Adrenal gland (tissue), 12 donors: ENCODE measurements around the gene FKTN. TPM values are rescaled to one million over a fixed set of nuclear protein-coding genes. Genes with fewer than 3 reads are reported as not detected.

Source experiments
- DNase-seq, 7 donors: peaks; one replicate each; pipeline ENCODE4 v3.0.0-alpha.2; 2019 to 2020
- H3K27ac ChIP-seq, 5 donors: fragments of 200-600 bp; sonication (generic) in 4 of 5; 1 replicate in 3 of 5; 2 replicates in 2 of 5; pipeline versions ENCODE4 v1.5.1 to v1.8.0; 2016 to 2020; ENCODE audit warnings: mild to moderate bottlenecking in 1 of 5
- H3K27me3 ChIP-seq: fragments of 200-600 bp; 2 replicates; pipeline ENCODE4 v1.8.0; 2021
- H3K36me3 ChIP-seq, 2 donors: fragments of 200-600 bp; replicated peaks in 1 of 2; 1 replicate in 1 of 2; 2 replicates in 1 of 2; pipeline versions ENCODE4 v1.5.1 to v1.8.0; 2018 to 2022
- H3K4me1 ChIP-seq, 2 donors: fragments of 200-600 bp; replicated peaks in 1 of 2; 1 replicate in 1 of 2; 2 replicates in 1 of 2; pipeline versions ENCODE4 v1.5.1 to v1.8.0; 2018 to 2021
- H3K4me3 ChIP-seq, 4 donors: fragments of 200-600 bp; sonication (generic) in 3 of 4; one replicate each; pipeline ENCODE4 v1.5.1; 2016 to 2018
- H3K9me3 ChIP-seq, 3 donors: fragments of 200-600 bp; sonication (generic) in 1 of 3; replicated peaks in 1 of 3; 1 replicate in 2 of 3; 2 replicates in 1 of 3; pipeline versions ENCODE4 v1.5.1 to v1.8.0; 2016 to 2021
- CTCF ChIP-seq, 6 experiments: fragments of 450-650 bp in 4 of 6; fragments of 200-600 bp in 2 of 6; sonication (generic) in 1 of 6; IDR thresholded peaks; 1 replicate in 5 of 6; 2 replicates in 1 of 6; pipeline versions ENCODE4 v1.5.1 to v1.8.0; 2016 to 2021; ENCODE audit warnings: antibody characterized with exemption in 6 of 6, mild to moderate bottlenecking in 2 of 6, moderate library complexity in 1 of 6
- POLR2A ChIP-seq, 2 donors: fragments of 450-650 bp; IDR thresholded peaks; one replicate each; pipeline ENCODE4 v1.6.1; 2017; ENCODE audit warnings: antibody characterized with exemption in 2 of 2, mild to moderate bottlenecking in 2 of 2, moderate library complexity in 1 of 2
- WGBS, 4 donors: extraction: QIAGEN DNeasy Blood & Tissue Kit in 2 of 4; methylation state at CpG; one replicate each; pipeline versions ENCODE4 v1.1.5 to v1.1.7; 2013 to 2017; 5-methylcytosine and 5-hydroxymethylcytosine counted together
- intact Hi-C, 2 donors: fragments of 100-400 bp; cut with DNase I; formaldehyde crosslinking; loops; one replicate each; pipeline versions ENCODE4 v1.14.1 to v1.15.0; 2022 to 2023
- polyA plus RNA-seq, 3 donors: library from polyadenylated mRNA; stranded (reverse); fragments of 200-250 nt in 2 of 3; fragments of 350-450 nt in 1 of 3; fragmentation: Illumina TruSeq in 1 of 3; extraction: RNeasy Lipid Tissue Mini Kit (QIAGEN cat#74804) in 1 of 3; gene quantifications; one replicate each; pipeline ENCODE4 v1.2.3, GENCODE V29; 2013 to 2014
- total RNA-seq, 9 donors: library from RNA; depleted of rRNA in 4 of 9; stranded (reverse); fragments of >200 nt in 4 of 9; fragments of 120-200 nt in 1 of 9; fragmentation: NEBNext Ultra II Directional in 1 of 9; extraction: Animal tissue kit (Norgen Biotek cat#: 25700) in 1 of 9; gene quantifications; one replicate each; pipeline versions ENCODE4 v1.1.0 to v1.2.4, GENCODE V29; 2013 to 2023
- donor health status: healthy with polysubstance abuse.
- donor health status: Bipolar disorder and iron deficiency.
- donor health status: DM: yes; HTN: yes; CAD: no.
- donor health status: DM: no; HTN: no; CAD: no.
- donor health status: DM: no; HTN: no; CAD: no.
- donor health status: DM: yes; HTN: yes; CAD: no.

The FKTN gene
- total and polyA plus RNA-seq, 12 donors = 4.1 to 39.1 (median 15.5) TPM

GRCh38 chr9:105658351-105658750 is 100.4 kb downstream of the FKTN start:
- H3K36me3 ChIP-seq = no peaks in the 10 kb centered on the region
- H3K4me1 ChIP-seq = peaks cover 0 to 11% of the 10 kb centered on the region in 2 donors
- TF ChIP-seq CTCF (IDR thresholded peaks at IDR 0.05) = no peak
- TF ChIP-seq POLR2A (IDR thresholded peaks at IDR 0.05) = no peak
- intact Hi-C loops = loop anchor here in 1 of 2 donors (10.0 kb wide), 1 partner anchor 56 kb away; no protein-coding TSS in a partner anchor
- DNase-seq = no peak
- WGBS, 4 donors = 75 to 84% (median 83%) methylated on average over 2 of the region's 2 CpGs
- H3K9me3 ChIP-seq = no peaks in the 10 kb centered on the region
- no peak overlapping the region for H3K27ac ChIP-seq
- no peaks in the 10 kb centered on the region for H3K27me3 ChIP-seq
- no peak overlapping the region for H3K4me3 ChIP-seq

- TF ChIP-seq CTCF (IDR thresholded peaks at IDR 0.05) (no peak), POLR2A (IDR thresholded peaks at IDR 0.05) (no peak)
- Histone ChIP-seq H3K9me3 (no peaks in the 10 kb centered on the region), H3K4me1 (peaks cover 0 to 8% of the 10 kb centered on the region in 2 donors), H3K4me3 (no peak overlapping the region), H3K27me3 (no peaks in the 10 kb centered on the region), H3K27ac (no peak overlapping the region), H3K36me3 (no peaks in the 10 kb centered on the region)
- WGBS, 4 donors = 85 to 88% (median 87%) methylated on average over 4 of the region's 4 CpGs
- intact Hi-C loops = no loop called here
- no peak for DNase-seq
These were observed 103.1 kb downstream of the FKTN start for GRCh38 chr9:105661011-105661410.

GRCh38 chr9:105662184-105663104 is 104.5 kb downstream of the FKTN start, which contains the start of gene TAL2:
TAL2 (plus strand) TSS chr9:105662457; CDS start chr9:105662497, 40 bp downstream.
- Histone ChIP-seq H3K9me3 (no peaks in the 10 kb centered on the region), H3K27ac (no peak within 1 kb of the TSS), H3K27me3 (no peaks in the 10 kb centered on the region), H3K36me3 (no peaks in the 10 kb centered on the region), H3K4me1 (no peaks in the 10 kb centered on the region), H3K4me3 (no peak within 1 kb of the TSS)
- DNase-seq = no peak
- WGBS, 4 donors = 85 to 91% (median 88%) methylated on average over 10 to 12 of the region's 12 CpGs
- TF ChIP-seq POLR2A (IDR thresholded peaks at IDR 0.05) = no peak
- intact Hi-C loops = no loop called here

- Histone ChIP-seq H3K4me1 (no peaks in the 10 kb centered on the region), H3K27me3 (no peaks in the 10 kb centered on the region), H3K36me3 (no peaks in the 10 kb centered on the region), H3K4me3 (no peak overlapping the region), H3K9me3 (no peaks in the 10 kb centered on the region), H3K27ac (no peak overlapping the region)
- TF ChIP-seq POLR2A (IDR thresholded peaks at IDR 0.05) (no peak), CTCF (IDR thresholded peaks at IDR 0.05) (no peak)
- intact Hi-C loops = no loop called here
- 78 to 83% (median 79%) methylated on average over 5 of the region's 5 CpGs for WGBS, 4 donors
- DNase-seq = no peak
These were observed 106.0 kb downstream of the FKTN start for GRCh38 chr9:105663914-105664313.
